GM18505 (cell line): ENCODE results near the gene TNC.
"Not testable (repeated sequence)": the region's sequence is repeated elsewhere in the genome, so short reads cannot be mapped to it uniquely, and the experiment has no call there.

Experiments used
- ATAC-seq: cut with Tn5 transposase; IDR thresholded peaks from one replicate; pipeline ENCODE4 v1.9.1; 2021; ENCODE audit not compliant: unreplicated experiment
- POLR2A ChIP-seq: IDR thresholded peaks from 4 replicates; pipeline ENCODE4 v1.6.1; 2011; ENCODE audit warnings: borderline replicate concordance; ENCODE audit not compliant: insufficient read depth, insufficient read length; ENCODE audit errors: extremely low read depth

The TNC gene

DNA sequence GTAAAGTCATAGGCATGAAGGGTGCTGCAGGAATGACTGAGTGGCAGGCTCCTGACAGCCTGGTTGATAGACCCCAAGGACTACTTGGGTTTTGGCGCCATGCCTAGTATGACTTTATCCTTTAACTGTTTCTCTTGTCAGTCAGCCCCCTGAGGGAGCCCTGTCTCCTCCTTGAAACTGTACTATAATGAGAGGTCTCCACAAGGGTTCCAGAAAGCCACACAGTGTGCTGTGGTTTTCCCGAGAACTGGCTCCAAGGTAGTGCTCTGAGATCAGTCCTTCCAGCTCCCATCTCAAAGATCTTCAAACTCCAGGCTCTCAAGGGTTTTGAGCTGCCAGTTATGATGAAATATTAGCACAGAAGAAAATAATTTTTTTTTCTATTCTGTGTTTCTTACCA is 26.7 kb upstream of the TNC start:
- no peak for ATAC-seq
- no peak for TF ChIP-seq POLR2A

DNA sequence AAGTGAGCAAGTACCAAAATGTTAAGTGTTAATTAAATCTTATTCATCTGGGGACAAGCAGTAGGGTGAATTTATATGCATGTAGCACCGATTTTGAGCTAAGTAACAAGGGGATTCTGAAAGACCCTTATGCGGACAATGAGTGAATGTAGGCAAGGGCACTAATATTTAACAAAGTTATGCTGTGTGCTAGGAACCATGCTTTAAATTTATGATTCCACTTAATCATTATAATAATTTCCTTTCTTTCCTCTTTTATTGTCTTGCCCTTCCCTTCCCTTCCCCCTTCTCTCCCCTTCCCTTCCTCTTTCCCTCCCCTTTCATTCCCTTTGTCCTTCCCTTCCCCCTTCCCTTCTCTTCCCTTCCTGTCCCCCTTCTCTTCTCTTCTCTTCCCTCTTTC is 25.7 kb upstream of the TNC start:
- no peak for ATAC-seq
- TF ChIP-seq POLR2A: no peak

DNA sequence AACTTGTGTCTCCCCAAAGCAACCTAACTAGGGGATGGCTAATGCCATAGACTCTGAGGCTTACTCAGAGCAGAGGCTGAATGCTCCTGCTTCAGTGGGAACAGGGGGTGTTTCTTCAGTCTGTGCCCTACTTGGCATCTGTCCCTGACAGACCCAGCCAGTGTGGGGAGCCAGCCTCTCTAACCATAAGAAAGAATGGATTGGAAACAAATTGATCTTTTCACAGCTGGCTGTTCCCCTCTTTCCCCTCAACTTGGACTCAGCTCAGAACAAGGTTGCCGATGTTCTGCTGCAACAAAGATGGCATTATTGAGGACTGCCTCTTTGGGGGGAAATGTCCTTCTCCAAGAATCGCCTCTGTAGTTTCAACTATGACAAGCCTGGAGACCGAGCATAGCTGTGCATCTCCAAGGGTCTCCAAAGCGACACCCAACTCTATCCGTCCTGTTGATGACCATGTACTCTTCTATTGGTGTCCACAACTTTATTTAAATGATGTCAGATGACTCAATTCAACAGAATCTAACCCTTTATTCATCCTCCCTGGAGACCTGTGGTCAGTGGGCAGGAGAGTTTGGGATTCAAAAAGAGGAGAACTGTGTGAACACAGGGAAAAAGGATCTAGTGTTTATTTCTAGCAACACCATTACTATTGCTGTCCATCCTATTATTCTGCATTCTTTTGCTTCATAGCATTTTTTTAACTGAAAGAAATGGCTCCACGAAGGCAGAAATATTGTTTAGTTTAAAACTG is 24.7 kb upstream of the TNC start:
- ATAC-seq: no peak
- TF ChIP-seq POLR2A: no peak

DNA sequence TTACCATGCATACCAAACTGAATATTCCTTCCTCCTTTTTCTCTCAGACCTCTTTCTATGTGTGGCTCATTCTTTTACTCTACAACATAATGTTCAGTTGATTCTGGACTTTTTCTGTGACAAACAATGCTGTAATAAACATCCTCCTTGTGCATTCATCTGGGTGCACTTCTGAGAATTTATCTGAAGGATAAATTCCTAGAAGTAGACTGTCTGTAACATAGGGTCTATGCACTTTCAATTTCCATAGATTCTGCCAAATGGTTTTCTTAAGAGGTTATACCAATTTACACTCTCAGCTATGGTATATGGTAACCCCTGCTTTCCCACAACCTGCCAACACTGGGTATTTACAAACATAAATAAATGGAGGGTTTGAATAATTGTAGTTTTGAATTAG is 24.1 kb upstream of the TNC start:
- no peak for TF ChIP-seq POLR2A
- no peak for ATAC-seq

DNA sequence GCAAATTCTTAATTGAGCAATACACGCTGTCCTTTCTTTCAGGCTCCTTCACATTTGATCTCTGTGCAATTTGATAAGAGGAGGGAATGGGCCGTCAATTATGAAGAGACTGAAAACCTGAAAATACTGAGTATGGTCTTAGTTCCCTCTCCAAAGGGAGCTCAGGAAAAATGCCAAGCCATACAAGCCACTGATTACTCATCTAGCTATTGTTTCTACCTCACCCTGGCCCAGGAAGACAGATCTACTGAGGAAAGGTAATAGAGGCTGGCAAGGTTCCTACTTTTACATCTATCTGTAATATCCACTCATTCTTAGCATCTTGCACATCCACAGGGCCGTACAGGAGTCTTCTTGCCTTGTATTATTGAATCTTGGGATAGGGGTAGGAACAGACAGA is 23.7 kb upstream of the TNC start:
- TF ChIP-seq POLR2A: no peak

DNA sequence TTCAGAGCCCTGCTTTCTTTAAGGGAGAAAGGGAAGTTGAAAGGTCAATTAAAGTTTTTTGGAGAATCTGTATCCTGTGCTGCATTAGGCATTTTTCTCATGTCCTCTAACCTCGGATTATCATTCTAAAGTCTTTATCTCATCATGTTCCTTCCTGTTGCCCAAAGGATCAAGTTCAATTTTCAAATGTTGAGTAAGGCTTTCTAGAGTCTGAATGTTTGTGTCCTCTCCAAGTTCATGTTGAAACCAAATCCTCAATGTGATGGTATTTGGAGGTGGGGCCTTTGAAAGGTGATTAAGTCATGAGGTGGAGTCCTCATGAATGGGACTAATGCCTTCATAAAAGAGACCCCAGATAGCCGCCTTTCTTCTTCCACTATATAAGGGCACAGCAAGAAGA is 20.2 kb upstream of the TNC start:
- ATAC-seq: no peak
- TF ChIP-seq POLR2A: no peak

More for the DNA sequence above, 23.7 kb upstream of the TNC start:
- no peak for ATAC-seq

DNA sequence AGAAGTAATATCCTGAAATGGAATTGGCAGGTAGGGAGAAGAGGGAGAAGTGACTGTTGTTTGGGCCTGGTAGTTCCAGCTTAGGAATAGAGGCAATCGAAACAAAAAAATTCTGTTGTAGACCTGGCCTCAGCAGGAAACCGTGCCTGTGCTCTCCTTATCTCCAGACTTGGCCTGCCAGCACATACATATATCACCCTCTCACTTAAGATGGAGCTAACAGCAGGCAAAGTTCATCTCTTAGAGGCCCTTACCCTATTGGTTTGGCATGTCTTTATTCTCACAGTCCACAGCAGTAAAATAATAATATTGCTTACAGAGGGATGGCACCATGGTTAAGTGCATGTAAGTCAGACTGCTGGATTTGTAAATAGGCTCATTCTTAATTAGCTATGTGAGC is 19.6 kb upstream of the TNC start:
- no peak for ATAC-seq
- no peak for TF ChIP-seq POLR2A

DNA sequence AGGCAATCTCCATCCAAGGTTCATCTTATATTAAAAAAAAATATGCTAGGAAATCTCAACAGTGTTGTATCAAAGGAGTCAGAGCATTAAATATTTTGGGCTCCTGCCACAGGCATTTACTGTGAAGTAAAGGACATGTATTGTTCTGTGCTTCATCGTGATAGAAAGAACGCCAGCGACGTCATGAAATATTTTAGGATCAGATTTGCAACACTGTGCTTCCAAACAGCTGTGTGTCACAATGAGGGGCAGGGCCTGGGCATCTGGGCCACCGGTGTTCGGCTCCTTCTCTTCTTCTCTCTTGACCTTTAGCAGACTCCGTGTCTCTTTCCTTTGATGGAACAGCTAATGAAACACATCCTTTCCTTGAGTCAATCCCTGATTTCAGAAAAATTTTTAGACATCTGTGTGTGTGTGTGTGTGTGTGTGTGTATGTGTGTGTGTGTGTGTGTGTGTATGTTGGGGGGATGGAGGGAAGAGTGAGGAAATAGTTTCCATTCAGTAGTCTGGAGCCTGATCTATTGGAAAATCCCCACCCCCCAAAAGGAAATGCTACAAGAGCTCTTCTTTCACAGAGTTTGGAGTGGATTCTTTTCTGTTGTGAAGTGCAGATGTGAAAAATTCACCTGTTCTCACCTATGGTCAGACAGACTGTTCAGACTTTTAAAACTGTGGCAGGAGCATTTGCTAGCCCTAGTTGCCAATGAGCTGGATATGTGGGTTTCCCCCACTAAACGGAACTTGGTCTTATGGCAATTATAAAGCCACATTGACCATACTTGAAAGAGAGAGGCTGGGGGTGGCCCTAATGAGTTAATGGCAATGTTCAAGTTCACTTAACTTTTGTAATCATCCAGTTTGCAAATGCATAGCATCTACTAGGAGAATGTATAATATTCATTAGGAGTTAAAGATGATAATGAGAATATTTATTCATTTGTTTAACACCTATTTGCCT is 18.1 kb upstream of the TNC start:
- no peak for TF ChIP-seq POLR2A
- no peak for ATAC-seq

DNA sequence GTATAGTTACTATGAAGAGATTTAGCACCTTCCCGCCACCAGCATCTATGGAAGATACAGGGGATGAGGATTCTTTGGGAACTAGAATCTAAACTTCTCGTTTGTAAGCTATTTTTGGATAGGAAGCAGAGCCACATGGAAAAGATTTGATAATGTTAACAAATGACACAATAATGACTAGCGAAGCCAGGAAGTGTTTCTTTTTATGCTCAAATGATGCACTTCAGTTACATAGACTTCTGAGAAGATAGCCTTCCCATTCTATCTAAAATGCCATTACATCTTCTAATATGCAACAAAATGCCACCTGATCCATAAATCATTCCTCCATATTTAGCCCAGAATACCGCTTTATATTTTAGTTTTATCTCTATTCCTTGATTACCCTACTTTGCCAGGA is 17.0 kb upstream of the TNC start:
- no peak for TF ChIP-seq POLR2A
- no peak for ATAC-seq

DNA sequence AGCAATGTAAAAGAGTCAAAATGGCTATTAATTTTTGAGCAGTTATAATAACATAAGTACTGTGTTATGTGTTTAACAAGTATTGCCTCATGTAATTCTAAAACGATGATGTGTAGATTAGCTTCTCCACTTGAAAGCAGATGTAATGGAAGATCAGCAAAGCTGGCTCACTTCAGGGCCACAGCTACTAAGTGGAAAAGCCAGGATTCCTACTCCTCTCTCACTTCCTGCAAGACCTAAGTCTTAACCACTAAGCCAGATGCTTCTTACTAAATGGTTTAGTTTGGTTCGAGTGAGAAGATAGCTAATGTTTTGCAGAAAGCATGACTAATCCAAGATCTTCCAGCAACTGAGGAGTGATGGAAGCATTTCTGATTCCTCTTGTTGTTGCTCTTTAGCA is 15.7 kb upstream of the TNC start:
- TF ChIP-seq POLR2A: no peak
- no peak for ATAC-seq

DNA sequence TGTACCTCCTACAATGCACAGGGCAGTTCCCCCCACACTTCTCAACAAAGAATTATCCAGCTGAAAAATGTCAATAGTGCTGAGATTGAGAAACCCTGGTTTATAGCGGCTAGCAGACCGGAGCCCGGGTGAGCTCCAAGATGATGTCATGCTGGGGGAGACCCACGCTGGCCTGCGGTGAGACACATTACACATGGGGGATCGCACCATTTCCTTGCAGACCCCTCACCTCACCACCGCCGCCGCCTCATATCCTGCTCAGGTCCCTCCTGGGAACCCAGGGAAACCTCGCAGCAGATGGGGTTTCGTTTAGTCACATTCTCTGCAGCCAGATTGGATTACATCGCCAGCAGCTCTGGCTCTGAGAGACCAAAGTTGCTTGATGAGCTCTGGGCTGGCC is 14.7 kb upstream of the TNC start:
- TF ChIP-seq POLR2A: no peak
- ATAC-seq: no peak

DNA sequence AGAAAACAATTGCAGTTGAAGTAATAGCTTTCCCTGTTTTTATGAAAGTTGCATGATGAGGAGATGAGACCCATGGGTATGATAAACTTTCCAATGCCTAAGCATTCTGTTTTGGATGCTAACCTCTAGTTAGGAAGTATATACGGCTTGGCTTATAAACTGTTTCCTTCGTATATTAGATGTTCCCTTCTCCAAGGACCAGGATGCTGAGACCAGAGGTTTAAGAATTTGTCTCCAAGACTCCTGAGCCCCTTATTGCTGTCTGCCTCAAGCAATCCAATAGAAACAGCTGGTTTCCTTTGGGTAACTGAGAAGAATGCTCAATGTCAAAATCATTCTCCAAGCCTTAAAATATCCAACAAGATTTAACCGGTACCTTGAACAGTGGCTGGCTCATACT is 12.2 kb upstream of the TNC start:
- no peak for ATAC-seq
- no peak for TF ChIP-seq POLR2A

DNA sequence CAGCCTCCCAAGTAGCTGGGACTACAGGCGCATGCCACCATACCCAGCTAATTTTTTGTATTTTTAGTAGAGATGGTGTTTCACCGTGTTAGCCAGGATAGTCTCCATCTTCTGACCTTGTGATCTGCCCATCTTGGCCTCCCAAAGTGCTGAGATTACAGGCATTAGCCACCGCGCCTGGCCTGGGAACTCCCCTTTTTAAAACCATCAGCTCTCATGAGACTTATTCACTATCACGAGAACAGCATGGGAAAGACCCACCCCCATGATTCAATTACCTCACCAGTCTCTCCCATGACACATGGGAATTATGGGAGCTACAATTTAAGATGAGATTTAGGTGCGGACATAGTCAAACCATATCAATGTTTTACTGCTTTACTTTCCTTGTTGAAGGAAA is 10.8 kb upstream of the TNC start:
- not testable (repeated sequence) for ATAC-seq

DNA sequence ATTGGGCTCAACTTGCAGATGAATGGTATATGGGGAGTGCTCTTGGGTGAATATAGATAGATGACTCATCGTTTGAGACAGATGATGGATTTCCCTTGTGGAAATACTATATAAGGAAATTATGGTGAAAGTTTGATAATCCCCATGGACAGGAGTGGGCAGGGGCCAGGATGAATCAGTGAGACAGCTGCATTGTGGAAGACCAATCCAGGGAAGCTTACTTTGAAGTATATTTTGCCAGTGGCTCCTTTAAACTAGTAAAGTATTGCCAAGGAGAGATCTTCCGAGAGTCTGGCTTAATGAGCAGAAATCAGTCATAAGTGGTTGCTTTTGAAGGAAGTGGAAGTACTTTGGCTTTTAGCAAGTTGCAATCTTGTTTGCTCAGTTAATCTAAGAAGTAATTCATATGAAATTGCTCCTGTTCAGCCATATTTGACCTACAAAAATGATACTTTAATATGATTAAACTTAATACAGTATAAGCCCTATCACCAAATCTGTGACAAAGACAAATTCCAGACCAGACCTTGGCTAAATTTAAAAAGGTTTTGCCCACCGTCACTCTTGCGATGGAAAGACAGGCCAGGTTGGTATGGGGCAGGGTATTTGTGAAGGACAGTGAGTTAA is 9.3 kb upstream of the TNC start:
- no peak for ATAC-seq
- TF ChIP-seq POLR2A: no peak
